ENCODE results near the gene PRM1. TPM values are rescaled to one million over a fixed set of nuclear protein-coding genes. Genes with fewer than 3 reads are reported as not detected.

The PRM1 gene
- total RNA-seq, 1 experiment from 2014 or later: 0.48 TPM

- Mint-ChIP-seq H3K9me3 (no peaks in the 10 kb centered on the region), H3K4me3 (peak overlapping the region; percentile 87), H3K27ac (peak overlapping the region; percentile 87), H3K4me1 (peaks cover 39% of the 10 kb centered on the region), H3K27me3 (ENCODE audit: low read depth) (no peaks in the 10 kb centered on the region; the same call in 1 of the 2 replicates), H3K36me3 (peaks cover 19% of the 10 kb centered on the region)
- TF ChIP-seq FOXP1 (CRISPR knock-in tag; IDR thresholded peaks at IDR 0.05; ENCODE audit: borderline replicate concordance) (0 out of 2 replicates have a peak, but pooled peaks have one; percentile 46), ERG (CRISPR knock-in tag; IDR thresholded peaks at IDR 0.05) (no peak), PRDM15 (CRISPR knock-in tag; IDR thresholded peaks at IDR 0.05) (peak; percentile 78), ETV6 (CRISPR knock-in tag; IDR thresholded peaks at IDR 0.05) (0 out of 2 replicates have a peak, but pooled peaks have one; percentile 18), HMGXB4 (CRISPR knock-in tag; IDR thresholded peaks at IDR 0.05) (peak; percentile 30; the same call in 1 of the 2 replicates), ZNF396 (CRISPR knock-in tag; IDR thresholded peaks at IDR 0.05; ENCODE audit: borderline replicate concordance) (no peak), MAX (CRISPR knock-in tag; IDR thresholded peaks at IDR 0.05) (peak; percentile 71), GABPB1 (CRISPR knock-in tag; IDR thresholded peaks at IDR 0.05) (peak; percentile 26; the same call in 1 of the 2 replicates), E2F1 (CRISPR knock-in tag; IDR thresholded peaks at IDR 0.05) (peak; percentile 39; the same call in 1 of the 2 replicates), HMGA2 (CRISPR knock-in tag; IDR thresholded peaks at IDR 0.05) (no peak), ESRRA (CRISPR knock-in tag; IDR thresholded peaks at IDR 0.05; ENCODE audit: borderline replicate concordance) (no peak), GTF2I (CRISPR knock-in tag; conservative IDR thresholded peaks at IDR 0.05) (no peak), ZNF121 (CRISPR knock-in tag; IDR thresholded peaks at IDR 0.05) (0 out of 2 replicates have a peak, but pooled peaks have one; percentile 45), SMAD3 (CRISPR knock-in tag; IDR thresholded peaks at IDR 0.05; ENCODE audit: borderline replicate concordance) (no peak), PREB (CRISPR knock-in tag; IDR thresholded peaks at IDR 0.05; ENCODE audit: borderline replicate concordance) (0 out of 2 replicates have a peak, but pooled peaks have one; percentile 41)
- POLR2A ChIA-PET: interaction anchor here (0.6 to 3.0 kb wide), 7 partner anchors 29 to 99 kb away, joined by 3 to 27 read pairs (median 9); no protein-coding TSS in a partner anchor
- CTCF ChIA-PET: interaction anchor here (0.6 to 5.1 kb wide), 35 partner anchors 10 to 687 kb away, joined by 3 to 104 read pairs (median 8); partner anchors contain the start of genes PRM1, PRM2, PRM3 and TNP2
- ATAC-seq: peak; percentile 66
- peak; percentile 80 for DNase-seq (ENCODE audit: low spot score)
Measured at GRCh38 chr16:11257131-11257938, 23.8 kb downstream of the PRM1 start.

All from WTC11 (cell line).